DOHH2 (cell line): ENCODE results near the gene KIF25.

Experiments used
- H3F3A ChIP-seq: fragments of 200-600 bp; sonication (generic), shearing (Covaris generic); 2 replicates; pipeline ENCODE4 v1.6.0; 2016; ENCODE audit warnings: antibody characterized with exemption, mild to moderate bottlenecking; ENCODE audit not compliant: control insufficient read depth, insufficient read depth
- H3K27ac ChIP-seq: fragments of 200-600 bp; sonication (generic); 2 replicates; pipeline ENCODE4 v1.5.1; 2014; ENCODE audit warnings: low read depth, mild to moderate bottlenecking, low read length, moderate library complexity
- H3K27me3 ChIP-seq: fragments of 200-600 bp; sonication (generic); 2 replicates; pipeline ENCODE4 v1.6.1; 2014; ENCODE audit warnings: mild to moderate bottlenecking, low read length, mixed read lengths; ENCODE audit not compliant: control insufficient read depth
- H3K36me3 ChIP-seq: fragments of 200-600 bp; sonication (generic); 2 replicates; pipeline ENCODE4 v1.6.1; 2014; ENCODE audit warnings: mild to moderate bottlenecking, low read length, moderate library complexity, mixed read lengths; ENCODE audit not compliant: control insufficient read depth
- H3K4me1 ChIP-seq: fragments of 200-600 bp; sonication (generic); 2 replicates; pipeline ENCODE4 v1.6.1; 2014; ENCODE audit warnings: mild to moderate bottlenecking, low read length, mixed read lengths; ENCODE audit not compliant: control insufficient read depth
- H3K4me2 ChIP-seq: fragments of 200-600 bp; sonication (generic); 2 replicates; pipeline ENCODE4 v1.6.0; 2014; ENCODE audit warnings: mild to moderate bottlenecking, low read length, moderate library complexity
- H3K4me3 ChIP-seq: fragments of 200-600 bp; sonication (generic); 2 replicates; pipeline ENCODE4 v1.5.1; 2014; ENCODE audit warnings: mild to moderate bottlenecking, low read length, mixed read lengths
- H3K79me2 ChIP-seq: fragments of 200-600 bp; sonication (generic); 2 replicates; pipeline ENCODE4 v1.6.1; 2014; ENCODE audit warnings: mild to moderate bottlenecking, low read length, mixed read lengths; ENCODE audit not compliant: control insufficient read depth
- H3K9me2 ChIP-seq: fragments of 200-600 bp; sonication (generic); replicated peaks from 2 replicates; pipeline ENCODE4 v1.6.1; 2014; ENCODE audit warnings: mild to moderate bottlenecking, low read length, mixed read lengths; ENCODE audit not compliant: control insufficient read depth
- H3K9me3 ChIP-seq: fragments of 200-600 bp; sonication (generic); 2 replicates; pipeline ENCODE4 v1.6.1; 2014; ENCODE audit warnings: antibody characterized with exemption, low read length, mixed read lengths; ENCODE audit not compliant: control insufficient read depth, insufficient read depth
- H4K20me1 ChIP-seq: fragments of 200-600 bp; sonication (generic); 2 replicates; pipeline ENCODE4 v1.6.0; 2014; ENCODE audit warnings: low read depth, mild to moderate bottlenecking, antibody characterized with exemption, low read length, moderate library complexity; ENCODE audit not compliant: control insufficient read depth, insufficient read depth
- EZH2phosphoT487 ChIP-seq: fragments of 200-600 bp; sonication (generic); IDR thresholded peaks from 2 replicates; pipeline ENCODE4 v1.6.1; 2017; ENCODE audit warnings: borderline replicate concordance, mild to moderate bottlenecking, antibody characterized with exemption, low read length, moderate library complexity, mixed read lengths
- TF ChIP-seq, protein P1 (sequence below): fragments of 200-600 bp; sonication (generic); IDR thresholded peaks from one replicate; pipeline ENCODE4 v1.5.1; 2014; ENCODE audit warnings: antibody characterized with exemption, mild to moderate bottlenecking, low read depth, low read length; ENCODE audit not compliant: poor library complexity, severe bottlenecking

KIF25 gene

DNA sequence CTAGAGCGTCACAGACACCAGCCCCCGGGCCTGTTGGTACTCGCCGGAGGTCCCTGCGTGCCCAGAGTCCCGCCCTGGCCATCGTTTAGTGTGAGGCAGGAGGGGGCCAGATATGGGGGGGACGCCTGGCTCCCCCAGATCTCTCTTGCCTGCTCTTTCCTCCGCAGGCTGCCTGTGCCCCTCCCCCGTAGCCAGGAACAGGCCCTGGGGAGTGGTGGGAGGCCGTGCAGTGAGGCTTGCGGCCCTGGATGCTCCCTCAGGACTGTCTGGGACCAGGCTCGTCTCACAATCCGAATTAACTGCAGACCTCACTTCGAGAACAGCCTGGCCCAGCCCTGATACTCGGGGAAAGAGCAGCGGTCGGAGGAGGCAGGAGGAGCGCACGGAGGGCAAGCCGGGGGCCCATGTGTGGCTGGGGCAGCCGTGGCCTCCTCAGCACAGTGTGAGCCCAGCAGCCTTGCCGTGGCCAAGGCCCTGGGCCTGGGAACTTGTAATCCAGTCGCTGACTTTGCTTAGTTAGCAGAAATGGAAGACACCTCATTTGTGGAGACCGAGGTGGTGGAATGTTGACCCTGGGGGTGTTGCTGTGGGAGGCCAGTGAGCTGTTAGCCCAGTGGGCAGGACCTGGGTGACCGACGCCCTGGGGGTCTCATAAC is 52.9 kb downstream of the KIF25 start:
- Histone ChIP-seq H3K9me3 (no peaks in the 10 kb centered on the region), H3K9me2 (no peaks in the 10 kb centered on the region), H3K27me3 (no peaks in the 10 kb centered on the region), H4K20me1 (no peaks in the 10 kb centered on the region), H3K4me2 (no peak overlapping the region), H3K36me3 (no peaks in the 10 kb centered on the region), H3K4me1 (no peaks in the 10 kb centered on the region), H3K4me3 (no peak overlapping the region), H3K79me2 (no peaks in the 10 kb centered on the region), H3F3A (no peaks in the 10 kb centered on the region), H3K27ac (no peak overlapping the region)
- no peak for TF ChIP-seq EZH2phosphoT487

GRCh38 chr6:168050881-168051586 is 53.6 kb downstream of the KIF25 start:
- Histone ChIP-seq H3K4me2 (no peak overlapping the region), H3K9me2 (no peaks in the 10 kb centered on the region), H3K79me2 (no peaks in the 10 kb centered on the region), H3K27ac (no peak overlapping the region), H3K4me1 (no peaks in the 10 kb centered on the region), H3K9me3 (no peaks in the 10 kb centered on the region), H3K4me3 (no peak overlapping the region), H4K20me1 (no peaks in the 10 kb centered on the region), H3K36me3 (no peaks in the 10 kb centered on the region), H3F3A (no peaks in the 10 kb centered on the region), H3K27me3 (no peaks in the 10 kb centered on the region)
- no peak for TF ChIP-seq EZH2phosphoT487
- TF ChIP-seq, protein P1, sequence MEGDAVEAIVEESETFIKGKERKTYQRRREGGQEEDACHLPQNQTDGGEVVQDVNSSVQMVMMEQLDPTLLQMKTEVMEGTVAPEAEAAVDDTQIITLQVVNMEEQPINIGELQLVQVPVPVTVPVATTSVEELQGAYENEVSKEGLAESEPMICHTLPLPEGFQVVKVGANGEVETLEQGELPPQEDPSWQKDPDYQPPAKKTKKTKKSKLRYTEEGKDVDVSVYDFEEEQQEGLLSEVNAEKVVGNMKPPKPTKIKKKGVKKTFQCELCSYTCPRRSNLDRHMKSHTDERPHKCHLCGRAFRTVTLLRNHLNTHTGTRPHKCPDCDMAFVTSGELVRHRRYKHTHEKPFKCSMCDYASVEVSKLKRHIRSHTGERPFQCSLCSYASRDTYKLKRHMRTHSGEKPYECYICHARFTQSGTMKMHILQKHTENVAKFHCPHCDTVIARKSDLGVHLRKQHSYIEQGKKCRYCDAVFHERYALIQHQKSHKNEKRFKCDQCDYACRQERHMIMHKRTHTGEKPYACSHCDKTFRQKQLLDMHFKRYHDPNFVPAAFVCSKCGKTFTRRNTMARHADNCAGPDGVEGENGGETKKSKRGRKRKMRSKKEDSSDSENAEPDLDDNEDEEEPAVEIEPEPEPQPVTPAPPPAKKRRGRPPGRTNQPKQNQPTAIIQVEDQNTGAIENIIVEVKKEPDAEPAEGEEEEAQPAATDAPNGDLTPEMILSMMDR: no peak

DNA sequence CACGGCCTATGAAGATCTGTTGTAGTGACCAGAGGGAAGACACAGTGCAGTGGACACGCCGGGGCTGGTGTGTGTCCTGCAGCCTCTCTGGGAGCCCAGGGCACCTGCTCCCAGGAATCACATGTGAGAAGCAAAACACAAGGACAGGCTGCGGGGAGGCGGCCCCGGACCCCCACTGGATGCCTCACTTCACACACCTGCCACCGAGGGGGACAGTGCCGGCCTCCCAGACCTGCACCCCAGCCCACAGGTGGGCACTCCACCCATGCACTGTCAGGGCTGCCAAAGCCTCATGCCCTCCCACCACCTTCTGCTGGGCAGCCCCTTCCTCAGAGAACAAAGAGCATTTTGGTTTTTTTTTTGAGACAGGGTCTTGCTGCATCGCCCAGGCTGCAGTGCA is 54.2 kb downstream of the KIF25 start:
- no peak overlapping the region for H3K4me3 ChIP-seq
- no peaks in the 10 kb centered on the region for H3K9me3 ChIP-seq
- no peak overlapping the region for H3K4me2 ChIP-seq
- no peak for TF ChIP-seq EZH2phosphoT487
- TF ChIP-seq, protein P1: no peak
- no peaks in the 10 kb centered on the region for H3K36me3 ChIP-seq
- no peaks in the 10 kb centered on the region for H3F3A ChIP-seq
- no peaks in the 10 kb centered on the region for H3K4me1 ChIP-seq
- no peak overlapping the region for H3K27ac ChIP-seq
- H3K79me2 ChIP-seq: no peaks in the 10 kb centered on the region
- no peaks in the 10 kb centered on the region for H4K20me1 ChIP-seq
- no peaks in the 10 kb centered on the region for H3K27me3 ChIP-seq
- H3K9me2 ChIP-seq: no peaks in the 10 kb centered on the region

DNA sequence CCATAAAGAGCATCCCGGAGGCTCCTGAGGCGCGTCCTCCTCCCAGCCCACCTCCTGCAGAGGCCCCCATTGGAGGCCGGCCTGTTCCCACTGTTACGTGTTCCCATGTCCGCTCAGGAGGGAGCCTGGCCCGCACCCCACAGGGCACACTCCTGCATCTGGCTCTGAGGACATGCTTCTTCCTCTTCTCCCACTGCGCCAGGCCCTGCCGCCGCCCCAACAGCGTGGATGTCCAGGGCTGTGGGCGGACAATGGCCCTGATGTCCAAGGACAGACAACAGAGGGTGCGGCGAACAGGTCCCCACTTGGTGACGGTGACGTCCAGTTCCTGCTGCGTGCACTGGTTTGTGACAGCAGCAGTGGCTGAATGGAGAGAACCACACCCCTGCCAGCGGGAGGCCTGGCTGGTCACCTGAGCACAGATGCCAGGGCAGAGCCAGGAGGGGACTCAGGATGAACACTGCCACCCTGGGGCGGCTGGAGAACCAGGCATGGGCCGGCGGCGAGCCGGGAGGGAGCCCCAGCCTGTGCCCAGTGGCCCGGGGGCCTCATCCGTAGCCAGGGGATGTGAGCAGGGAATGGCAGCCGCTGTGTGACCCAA is 54.9 kb downstream of the KIF25 start:
- no peaks in the 10 kb centered on the region for H3F3A ChIP-seq
- no peaks in the 10 kb centered on the region for H4K20me1 ChIP-seq
- no peak overlapping the region for H3K4me3 ChIP-seq
- no peak overlapping the region for H3K27ac ChIP-seq
- no peaks in the 10 kb centered on the region for H3K4me1 ChIP-seq
- no peaks in the 10 kb centered on the region for H3K79me2 ChIP-seq
- H3K9me3 ChIP-seq: no peaks in the 10 kb centered on the region
- H3K9me2 ChIP-seq: no peaks in the 10 kb centered on the region
- TF ChIP-seq, protein P1: no peak
- TF ChIP-seq EZH2phosphoT487: no peak
- no peak overlapping the region for H3K4me2 ChIP-seq
- H3K27me3 ChIP-seq: no peaks in the 10 kb centered on the region
- H3K36me3 ChIP-seq: no peaks in the 10 kb centered on the region
